Endothelial cell (in vitro differentiated cells): Measurements from ENCODE around the gene BTBD2. TPM values are rescaled to one million over a fixed set of nuclear protein-coding genes. Genes with fewer than 3 reads are reported as not detected.
"Not testable (repeated sequence)": the region's sequence is repeated elsewhere in the genome, so short reads cannot be mapped to it uniquely, and the experiment has no call there.

Experiments
- DNase-seq: peaks from one replicate; pipeline ENCODE4 v3.0.0; 2021; ENCODE audit warnings: low spot score
- H3K27ac Mint-ChIP-seq: one replicate; pipeline ENCODE4 v1.8.0; 2021; ENCODE audit warnings: mixed read lengths, inconsistent platforms; ENCODE audit not compliant: unreplicated experiment
- H3K27me3 Mint-ChIP-seq: one replicate; pipeline ENCODE4 v1.8.0; 2021; ENCODE audit warnings: mild to moderate bottlenecking, moderate library complexity, mixed read lengths, inconsistent platforms; ENCODE audit not compliant: unreplicated experiment
- H3K36me3 Mint-ChIP-seq: one replicate; pipeline ENCODE4 v1.8.0; 2021; ENCODE audit warnings: mild to moderate bottlenecking, low read depth, mixed read lengths, inconsistent platforms; ENCODE audit not compliant: unreplicated experiment
- H3K4me1 Mint-ChIP-seq: one replicate; pipeline ENCODE4 v1.8.0; 2021; ENCODE audit warnings: mild to moderate bottlenecking, mixed read lengths, inconsistent platforms; ENCODE audit not compliant: unreplicated experiment
- H3K4me3 Mint-ChIP-seq: one replicate; pipeline ENCODE4 v1.8.0; 2021; ENCODE audit warnings: mild to moderate bottlenecking, mixed read lengths, inconsistent platforms; ENCODE audit not compliant: unreplicated experiment
- H3K9me3 Mint-ChIP-seq: one replicate; pipeline ENCODE4 v1.8.0; 2021; ENCODE audit warnings: mixed read lengths, inconsistent platforms; ENCODE audit not compliant: unreplicated experiment
- CTCF ChIP-seq: fragments of 200-600 bp; sonication (generic); IDR thresholded peaks from one replicate; pipeline ENCODE4 v1.5.0; 2021; ENCODE audit warnings: antibody characterized with exemption; ENCODE audit not compliant: unreplicated experiment
- total RNA-seq: library from RNA; stranded (reverse); fragmentation: NEBNext Ultra II Directional; extraction: Animal tissue kit (Norgen Biotek cat#: 25700); gene quantifications from one replicate; pipeline ENCODE4 v1.2.1, GENCODE V29; 2021; ENCODE audit not compliant: unreplicated experiment

BTBD2 gene
- total RNA-seq, 1 donor from 2014 or later = 80.5 TPM

GRCh38 chr19:1990230-1991017, 25.1 kb downstream of the BTBD2 start:
- Mint-ChIP-seq H3K4me1 (no peaks in the 10 kb centered on the region), H3K4me3 (no peak overlapping the region), H3K27ac (no peak overlapping the region), H3K36me3 (peaks cover 7% of the 10 kb centered on the region), H3K27me3 (peaks cover 3% of the 10 kb centered on the region), H3K9me3 (no peaks in the 10 kb centered on the region)
- no peak for DNase-seq
- no peak for TF ChIP-seq CTCF

- Mint-ChIP-seq H3K36me3 (peaks cover 10% of the 10 kb centered on the region), H3K27me3 (peaks cover 6% of the 10 kb centered on the region), H3K27ac (no peak overlapping the region), H3K9me3 (no peaks in the 10 kb centered on the region), H3K4me1 (no peaks in the 10 kb centered on the region), H3K4me3 (no peak overlapping the region)
- no peak for TF ChIP-seq CTCF
- DNase-seq = no peak
Measured at GRCh38 chr19:1989513-1990229, 25.8 kb downstream of the BTBD2 start.

GRCh38 chr19:1988464-1988863, 27.1 kb downstream of the BTBD2 start:
- H3K27ac Mint-ChIP-seq = peak overlapping the region; percentile 36
- H3K4me3 Mint-ChIP-seq, H3K9me3 Mint-ChIP-seq, DNase-seq, H3K4me1 Mint-ChIP-seq, H3K27me3 Mint-ChIP-seq: not testable (repeated sequence)
- H3K36me3 Mint-ChIP-seq = peaks cover 11% of the 10 kb centered on the region

GRCh38 chr19:1987197-1988187, 28.0 kb downstream of the BTBD2 start:
- H3K27ac Mint-ChIP-seq = no peak overlapping the region
- H3K9me3 Mint-ChIP-seq = no peaks in the 10 kb centered on the region
- peaks cover 6% of the 10 kb centered on the region for H3K27me3 Mint-ChIP-seq
- TF ChIP-seq CTCF = no peak
- DNase-seq = no peak
- H3K4me3 Mint-ChIP-seq = no peak overlapping the region
- peaks cover 14% of the 10 kb centered on the region for H3K36me3 Mint-ChIP-seq
- no peaks in the 10 kb centered on the region for H3K4me1 Mint-ChIP-seq
